Kasumi-1 (cell line): Measurements from ENCODE around the gene CCNL2.
"Not testable (repeated sequence)": the region's sequence is repeated elsewhere in the genome, so short reads cannot be mapped to it uniquely, and the experiment has no call there.

Experiments
- DNase-seq, 2 experiments: peaks; one replicate each; lab custom pipeline; 2025; lab: John Stamatoyannopoulos, UW

CCNL2 gene

DNA sequence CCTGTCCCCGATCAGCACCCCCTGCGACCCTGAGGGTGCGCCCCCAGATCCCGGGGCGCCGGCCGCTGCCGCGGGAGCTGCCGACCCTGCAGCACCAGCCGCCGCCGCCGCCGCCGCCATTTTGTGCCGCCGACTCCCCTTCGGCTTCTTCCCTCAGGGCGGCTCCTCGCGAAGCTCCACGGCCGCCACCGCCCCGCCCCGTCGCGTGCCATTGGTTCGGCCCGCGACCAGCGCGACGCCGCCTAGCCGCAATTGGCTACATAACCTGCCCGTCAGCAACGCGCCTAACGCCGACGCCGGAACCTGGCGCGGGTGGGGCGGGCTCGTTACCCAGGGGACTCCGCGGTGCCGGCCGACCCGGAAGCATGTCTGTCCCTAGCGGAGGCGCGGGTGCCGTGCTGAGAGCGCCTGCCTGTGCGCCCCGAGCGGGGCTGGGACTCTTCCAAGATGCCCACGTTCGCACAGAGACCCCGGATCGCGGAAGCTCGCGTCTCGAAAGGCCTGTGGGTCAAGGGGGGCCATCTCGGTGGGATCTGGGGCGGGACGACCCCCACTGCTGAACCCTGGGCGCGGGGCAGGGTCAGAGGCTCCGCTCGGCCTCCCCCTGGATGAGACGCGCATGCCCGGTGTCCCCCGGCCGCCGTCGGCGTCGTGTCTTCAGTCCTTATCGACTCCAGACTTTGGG lies at the start of gene CCNL2:
TSS of gene CCNL2 (minus strand) at position 149 of the 685 bp plus-strand sequence. CDS start at position 120, 29 bp downstream.
- peak; percentile 93 to 94 for DNase-seq

DNA sequence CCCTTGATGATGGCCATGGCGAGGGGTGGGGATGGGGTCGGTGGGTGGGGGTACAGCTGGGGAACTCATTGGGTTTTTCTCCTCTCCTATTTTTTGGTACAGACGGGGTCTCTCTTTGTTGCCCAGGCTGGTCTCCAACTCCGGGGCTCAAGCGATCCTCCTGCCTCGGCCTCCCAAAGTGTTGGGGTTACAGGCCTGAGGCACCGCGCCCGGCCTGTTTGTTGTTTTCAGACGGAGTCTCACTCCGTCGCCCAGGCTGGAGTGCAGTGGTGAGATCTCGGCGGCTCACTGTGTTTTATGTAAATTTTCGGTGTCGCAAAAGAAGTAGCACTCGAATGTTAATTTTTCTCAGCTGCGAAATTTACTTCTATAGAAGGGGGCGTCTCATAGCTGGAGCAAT lies 47.5 kb upstream of the CCNL2 start:
- not testable (repeated sequence) for DNase-seq

DNA sequence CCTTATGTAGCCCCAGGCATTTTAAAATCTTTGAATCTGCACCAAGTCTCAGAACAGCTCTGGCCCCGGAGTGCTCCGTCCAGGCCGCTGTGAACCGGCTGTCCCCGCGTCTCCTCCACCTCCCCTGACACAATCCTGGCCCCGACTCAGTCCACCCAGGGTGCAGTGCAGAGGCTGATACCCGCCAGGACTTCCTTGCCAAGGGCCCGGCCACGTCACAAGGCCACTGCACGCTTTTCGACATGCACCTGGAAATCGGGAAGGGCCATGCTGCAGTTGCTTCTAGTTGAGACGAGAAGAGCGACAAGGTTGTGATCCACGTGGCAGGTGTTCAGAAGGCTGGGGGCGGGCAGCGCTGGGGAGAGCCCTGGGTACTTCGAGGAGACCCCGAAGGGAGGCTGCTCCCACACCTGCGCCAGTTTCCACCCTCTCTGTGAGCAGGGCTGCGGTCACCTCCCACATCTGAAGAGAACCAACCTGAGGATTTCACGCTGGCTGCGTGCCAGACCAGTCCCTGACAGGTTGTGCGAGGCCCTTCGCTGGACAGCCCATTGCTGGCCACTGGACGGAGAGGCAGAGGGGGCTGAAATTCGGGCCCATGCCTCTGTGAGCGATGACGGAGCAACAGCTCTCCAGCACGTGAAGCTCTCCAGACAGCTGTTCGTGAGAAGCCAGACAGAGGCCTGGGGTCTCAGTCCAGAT lies 43.1 kb upstream of the CCNL2 start:
- DNase-seq: no peak

DNA sequence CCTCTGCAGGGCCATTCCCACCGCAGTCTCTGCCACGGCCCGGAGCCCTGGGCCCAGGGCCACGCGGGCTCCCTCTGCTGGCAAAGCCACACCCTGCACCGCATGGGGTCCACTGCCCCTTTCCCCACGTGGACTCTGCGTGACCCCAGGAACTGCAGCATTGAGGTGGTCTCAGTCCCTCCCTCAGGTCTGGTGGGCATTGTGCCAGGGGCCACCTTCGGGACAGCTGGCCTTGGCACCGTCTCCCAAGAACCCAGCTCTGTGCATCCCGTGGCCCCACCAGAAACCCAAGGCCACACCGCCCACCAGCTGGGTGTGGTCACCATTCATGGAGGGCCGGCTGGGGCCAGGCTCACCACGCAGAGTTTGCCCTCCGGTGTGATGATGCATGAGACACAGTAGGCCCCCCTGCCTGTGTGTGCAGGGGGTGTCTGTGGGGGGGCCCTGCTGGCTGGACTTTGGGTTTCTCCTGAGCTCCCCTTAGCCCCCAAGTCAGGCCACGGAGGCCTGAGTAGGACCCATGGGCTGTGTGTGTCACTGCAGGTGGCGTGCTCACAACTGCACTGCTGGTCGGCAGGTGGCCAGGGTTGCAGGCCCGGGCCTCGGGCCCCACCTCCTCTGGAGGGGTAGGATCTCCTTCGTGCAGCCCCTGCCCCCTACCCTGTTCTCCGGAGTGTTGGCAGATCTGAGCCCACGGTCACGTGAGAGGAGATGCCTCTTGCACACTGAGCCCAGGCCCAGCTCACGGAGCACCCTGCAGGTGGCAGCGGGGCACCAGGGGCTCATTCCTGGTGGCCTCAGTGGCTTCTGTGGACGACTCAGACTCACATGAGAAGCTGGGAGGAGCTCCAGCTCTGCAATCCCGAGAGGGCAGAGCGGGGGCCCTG lies 42.1 kb upstream of the CCNL2 start:
- peak; percentile 13 to 30 for DNase-seq

DNA sequence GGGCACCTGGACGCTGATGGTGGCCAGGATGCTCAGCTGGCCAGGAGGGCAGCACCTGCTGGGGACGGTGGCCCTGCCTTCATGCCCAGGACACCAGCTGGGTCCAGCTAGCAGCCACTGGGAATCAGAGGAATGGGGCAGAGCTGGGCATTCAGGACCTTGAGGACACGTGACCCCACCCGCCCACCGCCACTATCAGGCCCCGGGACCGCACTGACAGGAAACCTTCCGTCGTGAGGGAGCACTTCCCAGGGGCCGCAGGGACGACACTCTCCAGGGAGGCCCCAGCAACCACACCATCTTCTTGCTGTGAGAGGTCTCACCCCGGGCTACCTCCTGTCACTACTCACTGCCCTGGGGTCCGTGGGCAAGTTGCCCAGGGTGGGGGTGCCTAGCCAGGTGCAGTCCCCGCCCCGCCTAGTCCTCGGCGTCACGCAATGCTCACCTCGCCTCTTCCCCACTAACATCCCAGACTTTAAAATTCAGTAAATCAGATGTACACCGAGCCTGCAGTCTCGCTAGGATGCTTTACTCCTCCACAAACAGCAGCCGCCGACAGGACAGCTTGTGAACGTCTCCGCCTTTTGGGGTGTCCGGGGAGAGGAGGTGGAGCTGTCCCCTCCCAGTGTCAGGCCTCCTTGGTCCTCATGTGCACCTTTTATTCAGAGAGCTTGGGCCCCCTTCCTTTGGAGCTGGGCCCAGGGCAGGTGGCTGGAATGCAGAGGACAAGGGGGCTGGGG lies 41.3 kb upstream of the CCNL2 start:
- no peak for DNase-seq

DNA sequence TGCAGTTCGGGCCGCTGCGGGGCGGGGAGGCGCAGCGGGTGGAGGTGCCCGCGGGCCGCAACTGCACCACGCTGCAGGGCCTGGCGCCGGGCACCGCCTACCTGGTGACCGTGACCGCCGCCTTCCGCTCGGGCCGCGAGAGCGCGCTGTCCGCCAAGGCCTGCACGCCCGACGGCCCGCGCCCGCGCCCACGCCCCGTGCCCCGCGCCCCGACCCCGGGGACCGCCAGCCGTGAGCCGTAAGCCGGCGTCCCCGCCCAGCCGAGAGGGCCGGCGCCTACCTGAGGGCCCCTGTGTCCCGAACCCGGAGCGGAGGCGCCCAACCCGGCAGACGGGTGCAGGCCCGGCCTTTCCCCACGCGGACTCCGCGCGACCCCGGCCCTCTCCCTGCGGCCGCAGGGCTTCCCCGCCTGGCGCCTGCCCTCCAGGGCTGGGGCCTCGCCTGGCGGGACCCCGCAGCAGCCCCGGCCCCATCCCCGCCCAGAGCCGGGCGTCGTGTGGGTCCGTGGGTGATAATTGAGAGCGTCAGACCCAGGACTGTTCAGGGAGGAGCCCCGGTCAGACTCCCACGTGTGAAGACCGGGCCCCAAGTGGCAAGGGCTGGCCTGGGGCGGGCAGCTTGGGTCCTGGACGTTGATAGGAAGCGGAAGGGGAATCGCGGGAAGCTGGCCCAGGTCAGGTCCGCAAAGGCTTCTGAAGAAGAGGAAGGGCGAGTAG lies 40.6 kb upstream of the CCNL2 start:
- no peak for DNase-seq

DNA sequence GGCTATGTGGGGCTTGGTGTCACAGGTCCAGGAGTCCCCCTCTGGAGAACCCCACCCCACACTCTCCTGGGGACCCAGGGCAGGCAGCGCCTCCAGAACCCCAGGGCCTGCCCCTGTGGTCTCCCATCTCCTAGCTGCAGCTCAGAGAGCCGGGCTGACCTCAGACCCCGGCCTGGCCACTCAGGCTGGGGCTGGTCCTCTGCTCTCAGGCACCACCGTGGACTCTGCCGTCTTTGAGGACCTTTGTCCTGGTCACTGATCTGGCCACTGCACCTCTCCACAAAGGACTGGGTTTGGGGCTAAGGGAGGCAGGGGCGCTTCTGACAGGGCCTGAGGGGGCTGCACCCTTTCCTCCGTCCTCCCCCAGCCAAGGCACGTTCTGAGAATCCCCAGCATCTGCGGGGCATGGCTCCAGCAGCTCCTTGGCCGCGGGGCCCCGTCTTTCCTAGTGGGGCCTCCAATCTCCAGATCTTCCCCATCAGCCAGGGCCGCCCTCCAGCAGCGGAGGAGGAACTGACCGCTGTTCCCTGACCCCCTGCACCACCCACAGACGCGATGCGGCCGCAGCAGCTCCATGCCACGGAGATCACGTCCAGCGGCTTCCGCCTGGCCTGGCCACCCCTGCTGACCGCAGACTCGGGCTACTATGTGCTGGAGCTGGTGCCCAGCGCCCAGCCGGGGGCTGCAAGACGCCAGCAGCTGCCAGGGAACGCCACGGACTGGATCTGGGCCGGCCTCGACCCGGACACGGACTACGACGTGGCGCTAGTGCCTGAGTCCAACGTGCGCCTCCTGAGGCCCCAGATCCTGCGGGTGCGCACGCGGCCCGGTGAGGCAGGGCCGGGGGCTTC lies 39.6 kb upstream of the CCNL2 start:
- DNase-seq: no peak

DNA sequence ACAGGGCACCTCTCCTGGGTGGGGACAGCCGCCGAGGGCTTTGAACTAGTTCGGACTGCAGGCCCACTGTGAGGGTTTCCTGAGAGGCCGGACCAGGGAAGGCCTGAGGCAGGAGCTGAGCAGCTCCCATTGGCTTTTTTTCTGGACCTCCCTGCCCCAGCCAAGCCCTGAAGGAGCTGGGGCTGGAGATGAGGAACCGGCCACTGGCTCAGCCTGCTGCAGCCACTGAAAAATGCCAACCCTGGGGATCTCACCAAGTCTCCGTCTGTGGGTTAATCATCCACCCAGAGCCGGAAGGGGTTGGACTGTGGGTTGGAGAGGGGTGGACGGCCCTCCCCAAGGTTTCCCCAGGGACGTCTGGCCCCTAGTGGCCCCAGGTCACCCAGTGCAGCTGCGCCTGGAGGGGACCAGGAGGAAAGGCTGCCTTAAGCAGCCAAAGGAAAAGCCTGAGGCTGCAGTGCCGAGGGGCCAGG lies 38.8 kb upstream of the CCNL2 start:
- no peak for DNase-seq

DNA sequence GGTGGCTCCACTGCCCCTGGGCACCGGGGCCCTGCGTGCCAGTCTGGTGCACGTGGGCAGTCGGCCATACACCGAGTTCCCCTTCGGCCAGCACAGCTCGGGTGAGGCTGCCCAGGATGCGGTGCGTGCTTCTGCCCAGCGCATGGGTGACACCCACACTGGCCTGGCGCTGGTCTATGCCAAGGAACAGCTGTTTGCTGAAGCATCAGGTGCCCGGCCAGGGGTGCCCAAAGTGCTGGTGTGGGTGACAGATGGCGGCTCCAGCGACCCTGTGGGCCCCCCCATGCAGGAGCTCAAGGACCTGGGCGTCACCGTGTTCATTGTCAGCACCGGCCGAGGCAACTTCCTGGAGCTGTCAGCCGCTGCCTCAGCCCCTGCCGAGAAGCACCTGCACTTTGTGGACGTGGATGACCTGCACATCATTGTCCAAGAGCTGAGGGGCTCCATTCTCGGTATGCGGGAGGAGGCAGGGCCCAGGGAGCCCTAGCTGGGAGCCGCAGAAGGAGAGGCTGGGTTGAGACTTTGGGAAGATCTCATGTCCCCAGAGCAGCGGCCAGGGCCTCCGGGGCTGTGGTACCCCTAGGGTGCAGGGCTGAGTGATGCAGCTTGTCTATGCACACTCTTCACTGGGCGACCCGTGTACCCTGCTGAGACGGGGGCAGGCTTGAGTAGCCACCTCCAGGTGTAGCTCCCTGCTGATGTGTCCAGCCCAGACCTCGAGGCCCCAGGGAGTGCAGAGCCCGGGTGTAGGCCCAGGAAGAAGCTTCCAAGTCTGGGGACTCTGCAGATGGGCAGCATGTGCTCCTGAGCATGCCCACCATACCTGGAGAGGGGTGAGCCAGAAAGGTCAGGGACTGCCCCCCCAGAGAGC lies 38.1 kb upstream of the CCNL2 start:
- no peak for DNase-seq

DNA sequence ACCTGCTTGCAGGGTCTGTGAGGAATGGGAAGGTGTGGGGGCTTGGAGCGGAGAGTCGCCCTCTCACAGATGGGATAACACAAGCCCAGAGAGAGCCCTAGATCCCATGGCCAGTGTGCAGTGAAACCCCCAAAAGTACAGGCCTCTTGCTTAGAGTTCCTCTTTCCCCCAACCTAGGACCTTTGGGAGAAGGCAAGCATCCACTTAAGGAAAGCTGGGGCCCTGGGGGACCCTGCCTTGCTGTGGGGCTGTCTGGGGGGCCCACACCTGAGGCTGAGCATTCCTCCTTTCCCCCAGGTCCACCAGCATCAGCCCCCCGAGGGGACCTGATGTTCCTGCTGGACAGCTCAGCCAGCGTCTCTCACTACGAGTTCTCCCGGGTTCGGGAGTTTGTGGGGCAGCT lies 37.5 kb upstream of the CCNL2 start:
- DNase-seq: no peak

DNA sequence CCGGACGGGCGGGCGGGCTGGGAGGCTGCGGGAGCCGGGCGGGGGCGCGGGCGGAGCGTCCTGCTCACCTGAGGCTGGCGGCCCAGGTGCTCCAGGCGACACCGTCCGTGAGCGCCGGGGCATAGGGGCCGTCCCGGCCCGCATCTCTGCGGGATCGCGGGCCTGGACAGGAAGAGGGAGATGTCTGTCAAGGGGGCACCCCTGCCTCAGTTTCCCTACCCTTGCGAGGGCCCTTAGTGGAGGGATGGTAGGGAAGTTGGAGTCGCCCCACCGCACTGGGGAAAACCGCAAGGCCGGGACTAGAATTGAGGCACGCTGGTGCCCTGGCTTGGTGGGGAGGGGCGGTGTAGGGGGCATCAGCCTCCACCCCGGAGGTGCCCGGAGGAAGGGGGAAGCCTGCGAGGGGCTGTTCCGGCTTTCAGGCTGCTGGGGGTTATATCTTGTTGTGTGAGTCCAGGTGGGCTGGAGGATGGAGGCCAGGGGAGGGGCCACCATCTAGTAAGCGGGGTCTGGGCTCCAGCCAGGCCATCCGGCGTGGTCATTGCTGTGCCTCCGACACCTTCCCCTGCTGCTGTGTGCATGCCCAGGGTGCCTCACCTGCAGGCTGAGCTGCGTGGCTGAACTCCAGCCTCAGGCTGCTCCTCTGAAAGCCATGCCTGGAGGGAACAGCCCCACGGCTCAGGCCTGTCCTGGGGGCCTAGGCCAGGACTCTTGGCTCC lies 36.9 kb upstream of the CCNL2 start:
- no peak for DNase-seq

DNA sequence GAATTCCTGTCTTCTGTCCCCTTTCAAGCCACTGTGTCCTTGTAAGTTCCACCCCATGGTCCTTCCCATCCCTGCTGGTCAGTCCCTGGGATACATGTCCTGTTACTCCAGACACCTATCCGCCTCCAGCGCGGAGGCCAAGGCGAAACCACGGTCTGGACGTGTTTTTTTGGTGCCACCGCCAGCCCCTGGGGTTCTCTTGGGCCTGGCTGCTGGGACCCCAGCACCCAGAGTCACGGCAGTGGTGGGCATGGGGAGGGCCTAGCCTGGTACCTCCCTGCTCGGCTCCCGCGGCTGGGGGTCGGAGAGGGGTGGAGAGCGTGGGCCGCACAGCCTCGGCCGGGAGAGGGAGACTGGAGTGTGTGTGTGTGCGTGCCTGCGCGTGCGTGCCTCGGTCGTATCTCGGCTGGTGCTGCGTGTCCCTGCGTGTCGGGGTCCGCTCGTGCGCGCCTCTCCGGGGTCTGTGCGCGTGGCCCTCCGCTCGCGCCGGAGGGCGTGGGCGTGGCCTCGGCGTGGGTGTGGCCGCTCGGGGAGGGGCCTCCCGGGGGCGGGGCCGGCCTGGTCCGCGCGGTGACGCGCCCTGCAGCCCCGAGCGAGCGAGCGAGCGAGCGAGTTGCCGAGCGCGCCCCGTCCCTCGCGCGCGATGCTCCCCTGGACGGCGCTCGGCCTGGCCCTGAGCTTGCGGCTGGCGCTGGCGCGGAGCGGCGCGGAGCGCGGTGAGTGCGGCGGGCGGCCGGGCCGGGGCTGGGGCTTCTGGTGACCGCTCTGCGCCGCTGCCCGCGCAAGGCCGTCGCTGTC lies 36.2 kb upstream of the CCNL2 start, which contains the start of gene VWA1:
TSS of gene VWA1 (plus strand) at position 585 of the 798 bp plus-strand sequence. CDS start at position 644, 59 bp downstream.
- peak; percentile 27 to 46 for DNase-seq

DNA sequence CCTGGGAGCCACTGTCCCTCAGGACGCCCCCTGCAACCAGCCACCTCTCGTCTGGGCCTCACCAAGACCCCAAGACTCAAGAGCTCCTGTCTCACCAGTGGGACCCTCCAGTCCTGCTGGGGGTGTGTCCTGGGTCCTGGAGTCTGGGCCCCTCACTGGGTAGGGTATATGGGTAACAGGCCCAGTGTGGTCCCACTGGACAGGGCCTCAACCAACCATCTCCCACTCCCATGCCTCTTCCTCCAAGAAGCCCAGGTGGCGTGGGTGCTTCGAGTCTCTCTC lies 35.6 kb upstream of the CCNL2 start:
- no peak for DNase-seq

DNA sequence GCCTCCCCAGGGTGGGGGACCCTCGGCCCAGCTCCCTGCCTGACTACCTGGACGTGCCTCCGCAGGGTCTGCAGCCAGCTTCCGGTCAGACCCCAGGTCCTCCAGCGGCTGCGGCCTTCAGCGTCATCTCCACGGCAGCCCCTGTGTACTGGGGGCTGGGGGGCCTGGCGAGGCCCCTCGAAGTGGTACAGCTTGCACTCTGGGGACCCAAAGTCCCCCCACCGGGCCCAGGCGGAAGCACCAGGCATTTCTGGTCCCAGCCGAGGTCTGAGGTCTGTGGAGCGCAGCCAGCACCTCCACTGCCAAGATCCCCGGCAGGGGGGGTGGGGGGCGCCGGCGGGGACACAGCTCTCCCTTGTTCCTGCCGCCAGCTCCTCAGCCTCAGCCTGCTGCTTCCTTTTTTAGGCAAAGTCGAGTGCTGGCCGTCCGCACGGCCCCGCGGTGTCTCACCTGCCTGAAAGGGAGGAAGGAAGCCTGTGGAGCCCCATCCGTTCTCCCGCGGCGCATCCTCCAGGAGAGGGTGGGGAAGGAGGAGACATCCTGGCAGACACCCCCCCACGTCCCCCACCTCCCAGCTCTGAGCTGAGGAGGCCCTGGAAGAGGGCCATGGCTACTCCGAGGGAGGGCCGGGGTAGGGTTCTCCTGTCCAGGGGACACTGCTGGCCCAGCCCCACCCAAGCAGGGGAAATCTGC lies 35.1 kb upstream of the CCNL2 start:
- DNase-seq: peak; percentile 83 to 85

DNA sequence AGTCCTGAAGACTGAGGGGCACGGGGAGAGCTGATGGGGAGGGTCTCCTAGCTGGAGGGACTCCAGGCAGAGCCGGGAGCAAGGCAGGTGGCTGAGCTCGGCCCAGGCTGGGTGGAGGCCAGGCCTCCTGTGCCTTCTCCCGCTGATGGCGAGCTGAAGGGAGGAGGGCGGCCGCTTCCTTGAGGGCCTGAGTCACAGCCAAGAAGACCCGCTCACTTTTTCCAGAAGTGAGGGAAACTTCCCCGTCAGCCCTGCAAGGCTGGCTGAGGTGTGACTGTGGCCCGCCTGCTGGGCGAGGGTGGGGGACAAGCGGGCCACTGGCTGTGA lies 34.6 kb upstream of the CCNL2 start:
- peak; percentile 14 to 53 for DNase-seq

DNA sequence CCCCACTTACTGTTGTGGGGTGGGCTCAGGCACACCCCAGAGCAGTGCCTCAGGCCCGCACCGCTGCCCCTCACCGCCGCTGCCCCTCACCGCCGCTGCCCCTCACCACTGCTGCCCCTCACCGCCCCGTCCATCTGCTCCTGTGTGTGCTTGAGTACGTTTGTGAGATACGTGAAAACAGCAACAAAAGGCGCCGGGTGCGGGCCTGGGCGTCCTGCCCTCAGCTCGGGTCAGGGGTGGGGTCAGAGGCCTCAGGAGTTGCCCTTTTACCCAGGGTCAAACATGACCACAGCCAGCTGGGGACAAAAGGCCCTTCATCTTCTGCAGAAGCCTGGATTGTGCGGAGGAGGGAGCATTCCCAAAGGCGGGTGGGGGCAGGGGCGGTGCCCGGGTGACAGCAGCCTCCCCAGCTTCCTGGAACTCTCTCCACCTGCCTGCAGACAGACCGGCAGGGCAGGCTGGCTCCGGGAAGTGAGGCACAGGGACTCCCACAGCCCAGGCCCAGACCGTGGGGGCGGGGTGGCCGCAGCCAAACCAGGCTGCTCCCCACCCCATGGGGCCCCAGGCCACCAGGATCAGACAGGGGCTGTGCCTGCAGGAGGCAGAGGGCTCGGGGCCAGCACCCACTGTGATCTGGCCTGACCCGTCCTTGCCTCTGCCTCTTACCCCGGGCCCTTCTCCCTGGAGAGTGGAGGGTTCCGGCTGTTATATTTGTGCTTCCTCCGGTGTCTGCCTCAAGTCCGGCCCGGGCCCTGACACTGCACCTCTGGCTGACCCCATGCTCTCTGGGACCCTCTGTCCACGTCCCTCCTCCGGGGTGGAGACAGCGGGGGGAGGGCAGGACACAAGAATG lies 34.0 kb upstream of the CCNL2 start:
- DNase-seq: peak; percentile 51 to 62
